SK-N-SH (cell line): ENCODE results near the gene UBA1.

Source experiments
- CTCF ChIP-seq: fragments of 200-600 bp; sonication (generic); IDR thresholded peaks from 2 replicates; pipeline ENCODE4 v1.6.1; 2017; ENCODE audit warnings: antibody characterized with exemption, mild to moderate bottlenecking, moderate library complexity
- PBX3 ChIP-seq: IDR thresholded peaks from 2 replicates; pipeline ENCODE4; 2012
- TF ChIP-seq, protein P1 (sequence below): IDR thresholded peaks from 2 replicates; pipeline ENCODE4 v1.4.0; 2012; ENCODE audit warnings: low read depth

DNA sequence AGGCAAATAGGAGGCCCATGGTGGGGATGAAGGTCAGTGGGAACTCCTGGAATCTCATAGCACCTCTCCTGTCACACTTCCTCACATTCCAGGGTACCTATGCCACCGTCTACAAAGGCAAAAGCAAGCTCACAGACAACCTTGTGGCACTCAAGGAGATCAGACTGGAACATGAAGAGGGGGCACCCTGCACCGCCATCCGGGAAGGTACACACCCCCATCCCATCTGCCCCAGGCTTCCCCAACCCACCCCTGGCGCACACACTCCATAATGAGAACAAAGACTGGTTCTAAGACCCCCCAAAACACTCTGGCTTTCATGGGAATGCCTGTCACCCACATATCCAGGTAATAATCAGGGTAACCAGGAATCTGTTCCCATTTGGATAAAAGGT lies 31.3 kb downstream of the UBA1 start:
- TF ChIP-seq, protein P1, sequence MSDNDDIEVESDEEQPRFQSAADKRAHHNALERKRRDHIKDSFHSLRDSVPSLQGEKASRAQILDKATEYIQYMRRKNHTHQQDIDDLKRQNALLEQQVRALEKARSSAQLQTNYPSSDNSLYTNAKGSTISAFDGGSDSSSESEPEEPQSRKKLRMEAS: no peak
- no peak for TF ChIP-seq CTCF
- no peak for TF ChIP-seq PBX3
